ENCODE measurements around the gene MEG3. TPM values are rescaled to one million over a fixed set of nuclear protein-coding genes. Genes with fewer than 3 reads are reported as not detected.

The MEG3 gene
- total and polyA plus RNA-seq, 2 of the 4 experiments (the other 2 are of a cell fraction): 31.5 to 556 TPM

GRCh38 chr14:100823413-100824080 is 2.4 kb upstream of the MEG3 start:
- Histone ChIP-seq H3K4me1 (ENCODE audit: control insufficient read depth, insufficient read depth, low read length) (peaks cover 5% of the 10 kb centered on the region; the same call in 1 of the 2 replicates), H3K4ac (ENCODE audit: low read depth, low read length) (no peak overlapping the region), H3K9me1 (ENCODE audit: insufficient read depth, low read length) (no peaks in the 10 kb centered on the region), H2AK9ac (replicated peaks; ENCODE audit: low read depth, low read length, poor library complexity) (no peak overlapping the region), H2BK120ac (ENCODE audit: low read depth, low read length) (no peak overlapping the region), H3K23ac (ENCODE audit: low read depth, low read length) (no peak overlapping the region), H3K9ac (ENCODE audit: low read depth, low read length) (no peak overlapping the region), H4K5ac (ENCODE audit: low read depth, low read length) (no peak overlapping the region; the same call in 1 of the 2 replicates), H3K18ac (ENCODE audit: low read depth, low read length) (no peak overlapping the region; the same call in 1 of the 2 replicates), H2AFZ (replicated peaks; ENCODE audit: low read length, poor library complexity) (no peak overlapping the region), H3K14ac (replicated peaks; ENCODE audit: low read depth, low read length) (no peak overlapping the region), H4K91ac (ENCODE audit: insufficient read depth, low read depth, low read length) (no peak overlapping the region), H3K4me3 (ENCODE audit: insufficient read depth, low read depth, low read length) (no peak overlapping the region), H2BK5ac (ENCODE audit: low read depth, low read length, poor library complexity, severe bottlenecking) (no peak overlapping the region), H4K8ac (ENCODE audit: low read depth in 2 of 2, low read length in 2 of 2) (no peak overlapping the region), H2AK5ac (ENCODE audit: low read depth, low read length) (no peak overlapping the region), H4K20me1 (ENCODE audit: insufficient read depth, low read length) (peaks cover 15% of the 10 kb centered on the region), H3K9me3 (ENCODE audit: control insufficient read depth, insufficient read depth, low read length) (no peaks in the 10 kb centered on the region), H2BK20ac (ENCODE audit: low read depth, low read length) (no peak overlapping the region), H3K36me3 (ENCODE audit: control insufficient read depth, insufficient read depth, low read length) (peaks cover under 1% of the 10 kb centered on the region; the same call in 1 of the 2 replicates), H3K4me2 (ENCODE audit: low read depth, low read length) (no peak overlapping the region), H3K56ac (ENCODE audit: extremely low read depth, insufficient read depth, low read length) (no peak overlapping the region), H3K27ac (ENCODE audit: insufficient read depth, low read length) (peak overlapping the region; percentile 5; the same call in 1 of the 2 replicates), H3K79me1 (ENCODE audit: low read depth in 1 of 2, low read length in 2 of 2) (peaks cover 0 to 9% of the 10 kb centered on the region in 2 experiments; a peak in 2 of 4 replicates), H2BK15ac (ENCODE audit: low read depth, low read length) (no peak overlapping the region), H3K27me3 (ENCODE audit: control insufficient read depth, insufficient read depth, low read length) (no peaks in the 10 kb centered on the region; the same call in 1 of the 2 replicates)
- no peak for ATAC-seq (ENCODE audit: low read depth)
- in situ Hi-C loops (cut with MboI; ENCODE audit: low sequenced_read_pairs) (no loop called here), dilution Hi-C loops (cut with HindIII; ENCODE audit: low sequenced_read_pairs, unreplicated experiment) (no loop called here), intact Hi-C loops (cut with micrococcal nuclease) (loop anchor here (5.0 to 10.0 kb wide), 2 partner anchors 76 to 129 kb away; no protein-coding TSS in a partner anchor)
- WGBS, 2 experiments (ENCODE audit: extremely low coverage in 2 of 2, insufficient read length in 1 of 2): 91% methylated on average over 4 of the region's 11 CpGs; no CpG with 5 or more reads in 1 of the 2 experiments
- BruUV-seq (replicated peaks): no TSS peak
- TF ChIP-seq BHLHE40 (IDR thresholded peaks at IDR 0.05; ENCODE audit: low read depth, low read length): no peak
- TF ChIP-seq RAD21 (IDR thresholded peaks at IDR 0.05; ENCODE audit: low read length): no peak
- TF ChIP-seq NFE2L2 (IDR thresholded peaks at IDR 0.05; ENCODE audit: low read depth, low read length): no peak
- no peak for TF ChIP-seq RCOR1 (IDR thresholded peaks at IDR 0.05; ENCODE audit: insufficient replicate concordance, low read length)
- no peak for TF ChIP-seq MAFK (IDR thresholded peaks at IDR 0.05; ENCODE audit: low read depth, low read length)
- TF ChIP-seq SMC3 (IDR thresholded peaks at IDR 0.05; ENCODE audit: low read depth, low read length): no peak
- TF ChIP-seq RFX5 (IDR thresholded peaks at IDR 0.05; ENCODE audit: low read depth, low read length): no peak
- POLR2A ChIA-PET (ENCODE audit: unreplicated experiment): no interaction called here
- CTCF ChIA-PET: interaction anchor here (0.6 to 0.9 kb wide), 2 partner anchors 30 to 77 kb away, joined by 3 read pairs; no protein-coding TSS in a partner anchor
- DNase-seq: no peak
